GM18505 (cell line): ENCODE results near the gene M1AP.
"Not testable (repeated sequence)": the region's sequence is repeated elsewhere in the genome, so short reads cannot be mapped to it uniquely, and the experiment has no call there.

Source experiments
- ATAC-seq: cut with Tn5 transposase; IDR thresholded peaks from one replicate; pipeline ENCODE4 v1.9.1; 2021; ENCODE audit not compliant: unreplicated experiment
- POLR2A ChIP-seq: IDR thresholded peaks from 4 replicates; pipeline ENCODE4 v1.6.1; 2011; ENCODE audit warnings: borderline replicate concordance; ENCODE audit not compliant: insufficient read depth, insufficient read length; ENCODE audit errors: extremely low read depth

The M1AP gene

GRCh38 chr2:74639550-74639949 lies 8.6 kb downstream of the M1AP start:
- TF ChIP-seq POLR2A = no peak
- ATAC-seq = no peak

DNA sequence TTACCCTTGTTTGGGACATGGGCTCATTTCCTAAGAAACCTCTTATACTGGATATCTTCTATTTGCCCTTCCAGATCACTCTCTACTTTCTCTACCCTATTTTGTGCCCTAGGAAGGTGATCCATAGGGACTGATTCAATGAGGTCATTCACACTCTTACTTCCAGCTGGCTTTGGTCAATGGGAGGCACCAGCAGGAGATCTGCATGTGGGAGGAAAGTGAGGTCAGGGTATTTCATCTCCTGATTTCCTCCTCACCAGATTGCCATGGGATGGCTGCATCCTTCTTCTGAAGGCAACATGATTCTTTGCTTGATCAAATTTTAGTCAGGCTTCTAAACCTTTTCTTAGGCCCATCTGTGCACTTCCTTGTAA lies 15.2 kb downstream of the M1AP start:
- no peak for TF ChIP-seq POLR2A
- no peak for ATAC-seq

DNA sequence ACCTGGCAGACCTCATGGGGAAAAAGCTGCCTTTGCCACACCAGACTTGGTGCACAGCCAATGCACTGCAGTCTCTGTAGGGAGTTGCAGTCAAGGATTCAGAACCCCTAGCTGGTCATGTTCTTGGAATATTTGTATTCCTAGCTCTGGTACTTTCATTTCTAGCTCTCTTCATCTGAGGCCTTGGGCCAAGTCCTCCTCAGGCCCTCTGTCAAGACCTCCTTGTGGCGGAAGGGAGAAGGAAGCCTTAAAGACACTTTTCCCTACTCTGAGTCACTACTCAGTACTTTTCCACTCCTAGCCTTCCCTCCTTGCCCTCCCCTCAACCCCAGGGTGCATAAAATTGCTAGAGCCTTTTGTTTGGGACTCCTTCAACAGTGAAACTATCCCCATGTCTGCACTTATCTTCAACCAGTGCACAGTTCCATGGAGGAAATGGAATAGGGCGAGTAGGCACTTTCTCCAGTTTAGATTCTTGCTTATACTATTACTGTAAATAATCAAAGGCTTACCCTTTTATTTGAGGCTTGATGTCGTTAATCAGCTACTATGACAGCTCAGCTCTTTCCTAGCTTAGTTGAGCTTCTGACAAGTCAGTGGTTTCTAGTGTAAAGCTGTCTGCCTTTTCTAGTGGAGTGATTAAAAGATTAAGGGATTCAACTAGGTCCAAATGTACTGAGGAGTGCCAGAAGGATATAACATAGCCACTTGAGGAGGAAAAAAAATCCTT lies 15.8 kb downstream of the M1AP start:
- ATAC-seq = no peak
- TF ChIP-seq POLR2A = no peak

DNA sequence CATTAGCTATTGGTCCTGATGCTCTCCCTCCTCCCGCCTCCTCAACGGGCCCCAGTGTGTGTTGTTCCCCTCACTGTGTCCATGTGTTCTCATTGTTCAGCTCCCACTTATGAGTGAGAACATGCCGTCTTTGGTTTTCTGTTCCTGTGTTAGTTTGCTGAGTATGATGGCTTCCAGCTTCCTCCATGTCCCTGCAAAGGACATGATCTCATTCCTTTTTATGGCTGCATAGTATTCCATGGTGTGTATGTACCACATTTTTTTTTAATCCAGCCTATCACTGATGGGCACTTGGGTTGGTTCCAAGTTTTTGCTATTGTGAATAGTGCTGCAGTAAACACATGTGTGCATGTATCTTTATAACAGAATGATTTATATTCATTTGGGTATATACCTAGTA lies 17.7 kb downstream of the M1AP start:
- ATAC-seq = not testable (repeated sequence)

DNA sequence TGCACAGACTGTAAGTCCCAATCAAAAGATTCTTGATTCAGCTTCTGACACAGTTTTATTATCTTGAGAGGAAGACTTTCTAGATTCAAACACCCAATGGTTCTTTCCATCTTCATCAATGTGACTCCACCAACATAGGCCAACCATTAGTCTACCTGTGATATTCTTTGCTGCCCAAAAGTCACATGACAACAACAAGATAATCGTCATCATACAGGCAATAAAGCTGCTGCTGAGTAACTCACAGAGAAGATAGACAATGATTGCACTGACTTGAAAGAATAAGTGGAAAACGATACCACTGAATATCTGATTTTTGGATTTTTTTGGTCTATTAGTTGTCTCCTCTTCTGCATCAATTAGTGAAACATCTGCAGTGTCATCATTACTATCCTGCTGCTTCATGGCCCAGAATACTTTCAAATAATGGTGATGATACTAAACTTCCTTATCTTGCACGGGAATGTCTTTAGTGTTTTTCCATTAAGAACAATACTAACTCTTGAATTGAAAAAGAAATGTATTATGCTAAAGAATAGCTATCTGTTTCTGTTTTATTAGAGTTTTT lies 19.5 kb downstream of the M1AP start:
- no peak for TF ChIP-seq POLR2A
- no peak for ATAC-seq

GRCh38 chr2:74625658-74626425 lies 22.3 kb downstream of the M1AP start:
- no peak for TF ChIP-seq POLR2A
- ATAC-seq = no peak

- no peak for ATAC-seq
- no peak for TF ChIP-seq POLR2A
Measured at GRCh38 chr2:74620671-74621070, 27.5 kb downstream of the M1AP start.

DNA sequence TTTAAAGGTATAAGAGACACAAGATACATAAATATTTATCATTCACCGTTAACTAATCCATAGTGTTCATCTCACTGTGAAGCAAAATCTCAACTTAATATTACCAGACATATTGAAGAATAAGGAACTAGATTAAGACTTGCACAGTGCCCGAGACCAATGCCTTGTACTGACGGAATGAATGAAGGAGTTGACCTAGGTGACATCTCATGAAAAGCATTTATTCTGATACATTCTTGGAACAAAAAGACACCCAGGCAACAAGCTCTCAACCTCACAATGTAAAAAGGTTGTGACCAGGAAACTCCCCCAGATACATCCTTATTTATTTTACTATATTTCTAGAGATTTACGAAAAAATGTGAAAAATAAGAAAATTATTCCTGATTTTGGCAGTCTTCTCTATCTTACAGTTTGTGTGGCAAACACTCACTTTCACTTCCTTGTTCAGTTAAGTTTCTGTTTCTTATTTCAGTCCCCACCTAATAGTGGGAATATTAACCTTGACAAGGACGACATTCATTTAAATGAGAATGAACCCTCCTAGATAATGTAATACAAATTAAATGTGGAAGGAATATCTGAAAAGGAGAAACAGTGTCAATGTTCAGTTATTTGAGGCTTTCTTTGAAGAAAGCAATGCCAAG lies 28.4 kb downstream of the M1AP start:
- ATAC-seq = no peak
- no peak for TF ChIP-seq POLR2A

DNA sequence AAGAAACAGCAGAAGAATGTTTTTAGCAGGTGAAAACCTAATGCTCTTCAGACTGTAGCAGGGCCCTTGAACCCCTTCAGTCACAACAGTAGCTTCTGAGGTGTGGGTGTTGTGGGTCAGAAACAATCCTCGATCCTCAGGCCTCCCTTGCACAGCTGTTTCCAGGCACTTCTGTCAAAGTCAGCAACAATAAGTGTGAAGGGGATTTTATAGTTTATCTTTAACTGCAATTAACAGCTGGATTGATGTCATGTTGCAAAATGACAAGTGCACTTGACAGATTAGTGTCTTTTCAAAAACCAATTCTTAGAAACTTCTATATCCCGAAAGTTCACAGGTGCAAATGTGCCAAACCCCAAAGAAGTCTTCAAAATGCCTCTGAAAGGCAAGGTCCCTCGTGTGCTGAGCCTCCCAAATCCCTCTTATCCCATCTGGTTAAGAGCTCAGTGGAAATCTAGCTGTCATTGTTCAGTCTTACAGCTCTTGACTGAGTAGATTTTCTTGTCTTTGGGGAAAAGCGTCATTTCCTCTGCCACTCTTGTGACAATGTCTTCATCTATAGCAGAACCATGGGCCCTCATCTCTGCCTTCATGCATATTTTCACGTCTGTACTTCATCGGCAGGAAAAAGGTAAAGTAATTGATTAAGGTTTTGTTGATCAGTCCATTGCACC lies 29.6 kb downstream of the M1AP start:
- ATAC-seq = no peak

GRCh38 chr2:74617122-74617521 lies 31.0 kb downstream of the M1AP start:
- no peak for TF ChIP-seq POLR2A
- no peak for ATAC-seq

More for the DNA sequence above, 29.6 kb downstream of the M1AP start:
- no peak for TF ChIP-seq POLR2A

GRCh38 chr2:74606927-74607326 lies 41.2 kb downstream of the M1AP start:
- ATAC-seq = no peak
- TF ChIP-seq POLR2A = no peak

DNA sequence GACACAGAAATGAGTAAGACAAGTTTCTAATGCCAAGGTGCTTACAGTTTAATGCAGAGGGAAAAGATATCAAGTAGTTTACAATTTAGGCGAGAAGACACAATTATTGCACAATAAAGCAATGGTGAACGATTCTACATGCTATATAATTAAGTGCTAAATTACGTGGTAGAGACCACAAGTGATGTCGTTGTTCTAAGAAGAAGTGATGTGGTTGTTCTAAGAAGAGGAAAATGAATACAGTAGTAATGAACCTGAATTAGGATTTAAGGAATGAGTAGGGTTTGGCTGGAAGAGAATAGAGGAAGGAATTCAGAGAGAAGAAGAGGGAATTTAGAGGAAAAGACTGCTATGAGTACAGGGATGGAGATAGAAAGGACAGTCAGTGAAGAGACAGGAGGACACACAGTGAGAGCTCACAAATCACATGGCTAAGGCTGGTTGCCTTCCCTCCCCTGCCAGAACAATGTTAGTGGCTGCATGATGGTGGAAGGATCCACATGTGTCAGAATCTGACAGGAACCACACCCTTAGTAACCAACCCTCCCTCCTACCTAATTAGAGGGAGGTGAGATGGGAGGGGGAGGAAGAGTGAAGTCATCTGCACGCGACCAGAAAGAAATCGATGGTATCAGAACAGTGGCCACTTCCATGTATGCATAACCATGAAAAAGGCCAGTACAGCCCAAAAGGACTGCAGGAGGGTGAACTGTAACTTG lies 44.7 kb downstream of the M1AP start:
- TF ChIP-seq POLR2A = no peak

More for the DNA sequence above, 44.7 kb downstream of the M1AP start:
- no peak for ATAC-seq
